ENCODE measurements around the gene ZNHIT2.

ZNHIT2 gene

DNA sequence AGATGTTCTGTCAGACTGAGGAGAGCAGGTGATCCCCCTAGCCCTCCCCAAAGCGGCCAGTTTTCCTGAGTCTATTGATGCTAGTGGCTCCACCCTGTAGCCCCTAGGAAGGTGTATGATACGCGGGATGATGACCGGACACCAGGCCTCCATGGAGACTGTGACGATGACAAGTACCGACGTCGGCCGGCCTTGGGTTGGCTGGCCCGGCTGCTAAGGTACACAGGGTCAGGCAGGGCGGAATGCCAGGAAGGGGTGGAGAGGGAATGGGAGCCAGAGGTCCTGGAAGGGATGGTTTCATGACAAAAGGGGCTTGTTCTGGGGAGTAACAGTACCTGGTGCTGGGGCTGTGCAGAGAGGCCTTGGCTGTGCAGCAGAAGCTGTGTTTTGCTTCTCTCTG is 30.3 kb downstream of the ZNHIT2 start:
- Histone ChIP-seq H3K9me2 (replicated peaks; ENCODE audit: low read depth, low read length) (no peaks in the 10 kb centered on the region), H3K36me3 (ENCODE audit: insufficient read depth, low read length) (peaks cover 3% of the 10 kb centered on the region; the same call in 1 of the 2 replicates), H3K4me1 (ENCODE audit: insufficient read depth, low read length, poor library complexity, severe bottlenecking) (peaks cover 20% of the 10 kb centered on the region), H3K27me3 (ENCODE audit: insufficient read depth, low read length, poor library complexity, severe bottlenecking) (no peaks in the 10 kb centered on the region), H4K20me1 (ENCODE audit: insufficient read depth, low read length, poor library complexity, severe bottlenecking) (peaks cover under 1% of the 10 kb centered on the region), H3K4me2 (ENCODE audit: low read depth, low read length, poor library complexity, severe bottlenecking) (no peak overlapping the region), H2AFZ (ENCODE audit: low read length) (no peak overlapping the region), H3F3A (ENCODE audit: low read depth) (no peaks in the 10 kb centered on the region), H3K9me3 (ENCODE audit: insufficient read depth, low read depth, low read length) (no peaks in the 10 kb centered on the region), H3K79me2 (ENCODE audit: insufficient read depth, low read length) (peaks cover 36% of the 10 kb centered on the region), H3K9ac (ENCODE audit: low read depth, low read length, poor library complexity, severe bottlenecking) (no peak overlapping the region), H3K4me3 (ENCODE audit: low read length, poor library complexity, severe bottlenecking) (no peak overlapping the region)
- TF ChIP-seq CTCF (conservative IDR thresholded peaks at IDR 0.05; ENCODE audit: low read length) (no peak), EZH2phosphoT487 (IDR thresholded peaks at IDR 0.05; ENCODE audit: borderline replicate concordance) (no peak)

- Histone ChIP-seq H3K27me3 (ENCODE audit: insufficient read depth, low read length, poor library complexity, severe bottlenecking) (no peaks in the 10 kb centered on the region), H3K9me3 (ENCODE audit: insufficient read depth, low read depth, low read length) (no peaks in the 10 kb centered on the region), H2AFZ (ENCODE audit: low read length) (no peak overlapping the region), H3F3A (ENCODE audit: low read depth) (no peaks in the 10 kb centered on the region), H3K36me3 (ENCODE audit: insufficient read depth, low read length) (peaks cover 3% of the 10 kb centered on the region; the same call in 1 of the 2 replicates), H4K20me1 (ENCODE audit: insufficient read depth, low read length, poor library complexity, severe bottlenecking) (peaks cover 4% of the 10 kb centered on the region), H3K79me2 (ENCODE audit: insufficient read depth, low read length) (peaks cover 40% of the 10 kb centered on the region), H3K4me2 (ENCODE audit: low read depth, low read length, poor library complexity, severe bottlenecking) (no peak overlapping the region), H3K4me3 (ENCODE audit: low read length, poor library complexity, severe bottlenecking) (no peak overlapping the region), H3K4me1 (ENCODE audit: insufficient read depth, low read length, poor library complexity, severe bottlenecking) (peaks cover 24% of the 10 kb centered on the region), H3K9me2 (replicated peaks; ENCODE audit: low read depth, low read length) (no peaks in the 10 kb centered on the region), H3K9ac (ENCODE audit: low read depth, low read length, poor library complexity, severe bottlenecking) (no peak overlapping the region)
- TF ChIP-seq CTCF (conservative IDR thresholded peaks at IDR 0.05; ENCODE audit: low read length) (no peak), EZH2phosphoT487 (IDR thresholded peaks at IDR 0.05; ENCODE audit: borderline replicate concordance) (no peak)
These were observed 30.7 kb downstream of the ZNHIT2 start for GRCh38 chr11:65086809-65087208.

- no peak overlapping the region for H2AFZ ChIP-seq (ENCODE audit: low read length)
These were observed 32.1 kb downstream of the ZNHIT2 start for GRCh38 chr11:65085446-65085845.

More at GRCh38 chr11:65085446-65085845, 32.1 kb downstream of the ZNHIT2 start:
- H3K36me3 ChIP-seq (ENCODE audit: insufficient read depth, low read length) = peaks cover 3% of the 10 kb centered on the region; the same call in 1 of the 2 replicates
- H3K4me2 ChIP-seq (ENCODE audit: low read depth, low read length, poor library complexity, severe bottlenecking) = peak overlapping the region; percentile 95
- TF ChIP-seq EZH2phosphoT487 (IDR thresholded peaks at IDR 0.05; ENCODE audit: borderline replicate concordance) (no peak), CTCF (conservative IDR thresholded peaks at IDR 0.05; ENCODE audit: low read length) (no peak)
- H3K79me2 ChIP-seq (ENCODE audit: insufficient read depth, low read length) = peaks cover 54% of the 10 kb centered on the region
- H3K4me1 ChIP-seq (ENCODE audit: insufficient read depth, low read length, poor library complexity, severe bottlenecking) = peaks cover 30% of the 10 kb centered on the region
- no peaks in the 10 kb centered on the region for H3K9me3 ChIP-seq (ENCODE audit: insufficient read depth, low read depth, low read length)
- peaks cover 9% of the 10 kb centered on the region for H4K20me1 ChIP-seq (ENCODE audit: insufficient read depth, low read length, poor library complexity, severe bottlenecking)
- H3K27me3 ChIP-seq (ENCODE audit: insufficient read depth, low read length, poor library complexity, severe bottlenecking) = no peaks in the 10 kb centered on the region
- peak overlapping the region; percentile 82 for H3K4me3 ChIP-seq (ENCODE audit: low read length, poor library complexity, severe bottlenecking)
- H3K9me2 ChIP-seq (replicated peaks; ENCODE audit: low read depth, low read length) = no peaks in the 10 kb centered on the region
- no peaks in the 10 kb centered on the region for H3F3A ChIP-seq (ENCODE audit: low read depth)
- peak overlapping the region; percentile 87 for H3K9ac ChIP-seq (ENCODE audit: low read depth, low read length, poor library complexity, severe bottlenecking)
